22Rv1 (cell line): ENCODE measurements around the gene WAPL.

Experiments
- CTCF ChIP-seq: fragments of 450-650 bp; IDR thresholded peaks from 2 replicates; pipeline ENCODE4 v1.5.1; 2017; ENCODE audit warnings: mild to moderate bottlenecking
- ZFX ChIP-seq: fragments of 450-650 bp; IDR thresholded peaks from 2 replicates; pipeline ENCODE4 v1.6.1; 2017; ENCODE audit warnings: antibody characterized with exemption, borderline replicate concordance

GRCh38 chr10:86518781-86519180, 2.8 kb downstream of the WAPL start:
- TF ChIP-seq CTCF (no peak), ZFX (no peak)
